LNCAP (cell line): ENCODE results near the gene ZFPM1.

Source experiments
- TF ChIP-seq, protein P1 (sequence below): fragments of 450-650 bp; IDR thresholded peaks from 2 replicates; pipeline ENCODE4 v1.5.1; 2017; ENCODE audit warnings: mild to moderate bottlenecking

The ZFPM1 gene

DNA sequence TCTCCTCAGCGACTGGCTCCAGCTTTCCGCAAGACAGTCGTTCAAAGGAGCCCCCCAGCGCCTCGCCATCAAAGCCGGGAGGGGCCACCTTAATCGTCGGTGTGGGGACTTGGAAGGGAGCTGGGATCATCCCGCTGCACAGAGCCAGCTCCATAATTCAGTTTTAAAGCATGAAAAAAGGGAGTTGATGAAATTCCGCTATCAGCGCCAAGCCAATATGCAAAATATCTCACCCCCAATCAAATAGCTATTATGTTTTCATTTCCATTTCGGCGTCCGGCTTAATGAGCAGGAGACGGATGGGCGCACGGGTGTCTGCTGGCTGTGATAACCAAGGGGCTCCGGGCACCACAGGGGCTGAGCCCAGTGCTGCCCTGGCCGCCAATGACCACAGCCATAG lies 27.7 kb downstream of the ZFPM1 start:
- TF ChIP-seq, protein P1, sequence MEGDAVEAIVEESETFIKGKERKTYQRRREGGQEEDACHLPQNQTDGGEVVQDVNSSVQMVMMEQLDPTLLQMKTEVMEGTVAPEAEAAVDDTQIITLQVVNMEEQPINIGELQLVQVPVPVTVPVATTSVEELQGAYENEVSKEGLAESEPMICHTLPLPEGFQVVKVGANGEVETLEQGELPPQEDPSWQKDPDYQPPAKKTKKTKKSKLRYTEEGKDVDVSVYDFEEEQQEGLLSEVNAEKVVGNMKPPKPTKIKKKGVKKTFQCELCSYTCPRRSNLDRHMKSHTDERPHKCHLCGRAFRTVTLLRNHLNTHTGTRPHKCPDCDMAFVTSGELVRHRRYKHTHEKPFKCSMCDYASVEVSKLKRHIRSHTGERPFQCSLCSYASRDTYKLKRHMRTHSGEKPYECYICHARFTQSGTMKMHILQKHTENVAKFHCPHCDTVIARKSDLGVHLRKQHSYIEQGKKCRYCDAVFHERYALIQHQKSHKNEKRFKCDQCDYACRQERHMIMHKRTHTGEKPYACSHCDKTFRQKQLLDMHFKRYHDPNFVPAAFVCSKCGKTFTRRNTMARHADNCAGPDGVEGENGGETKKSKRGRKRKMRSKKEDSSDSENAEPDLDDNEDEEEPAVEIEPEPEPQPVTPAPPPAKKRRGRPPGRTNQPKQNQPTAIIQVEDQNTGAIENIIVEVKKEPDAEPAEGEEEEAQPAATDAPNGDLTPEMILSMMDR, result no peak

DNA sequence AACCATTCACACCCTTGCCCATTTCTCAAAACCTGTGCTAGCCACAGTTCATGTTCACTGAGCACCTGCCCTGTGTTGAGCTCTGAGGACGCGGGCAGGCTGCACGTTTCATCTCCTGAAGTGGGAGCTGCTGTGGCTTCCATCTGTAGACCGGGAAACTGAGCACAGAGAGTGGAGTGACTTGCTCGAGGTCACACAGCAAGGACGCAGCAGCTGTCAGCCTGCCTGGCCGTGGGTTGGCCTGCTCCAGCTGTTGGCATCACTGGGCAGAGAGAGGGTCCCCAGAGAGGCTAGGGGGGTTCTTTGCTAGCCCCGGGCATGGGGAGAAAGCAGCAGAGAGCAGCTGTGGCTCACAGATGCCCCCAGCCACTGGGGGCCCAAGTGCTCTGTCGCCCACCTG lies 28.8 kb downstream of the ZFPM1 start:
- TF ChIP-seq, protein P1, result no peak

DNA sequence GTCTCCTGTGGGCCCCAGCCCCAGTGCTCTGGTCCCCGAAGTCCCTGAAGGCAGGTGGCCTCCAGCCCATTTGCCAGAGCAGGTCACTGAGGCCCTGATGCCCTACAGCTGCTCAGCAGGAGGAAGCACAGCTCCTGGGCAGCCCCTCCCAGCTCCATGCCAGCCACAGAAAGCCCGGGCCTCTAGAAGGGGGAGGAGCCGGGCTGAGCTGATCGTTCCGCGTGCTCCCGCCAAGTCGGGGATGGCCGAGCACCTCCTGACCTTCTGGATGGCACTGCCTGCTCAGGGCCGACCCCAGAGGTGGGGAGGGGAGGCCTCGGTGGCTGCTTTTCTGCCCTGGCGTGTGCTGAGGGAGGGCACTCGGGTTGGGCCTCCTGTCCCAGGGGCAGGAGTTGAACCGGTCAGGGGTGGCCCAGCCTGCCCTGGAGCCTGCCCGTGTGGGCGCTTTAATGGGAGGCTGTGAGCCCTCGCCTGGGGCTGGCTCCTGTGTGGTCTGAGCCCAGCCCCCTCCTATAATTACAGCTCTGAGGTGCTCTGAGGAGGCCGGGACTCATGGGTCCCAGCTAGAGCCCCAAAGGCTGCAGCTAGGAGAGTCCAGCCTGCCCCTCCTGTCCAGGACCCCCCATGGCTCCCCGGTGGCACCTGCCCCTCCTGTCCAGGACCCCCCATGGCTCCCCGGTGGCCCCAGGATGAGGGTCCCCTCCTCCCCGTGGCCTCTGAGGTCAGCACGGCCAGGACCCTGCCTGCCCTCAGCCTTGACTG lies 29.7 kb downstream of the ZFPM1 start:
- TF ChIP-seq, protein P1, result no peak

DNA sequence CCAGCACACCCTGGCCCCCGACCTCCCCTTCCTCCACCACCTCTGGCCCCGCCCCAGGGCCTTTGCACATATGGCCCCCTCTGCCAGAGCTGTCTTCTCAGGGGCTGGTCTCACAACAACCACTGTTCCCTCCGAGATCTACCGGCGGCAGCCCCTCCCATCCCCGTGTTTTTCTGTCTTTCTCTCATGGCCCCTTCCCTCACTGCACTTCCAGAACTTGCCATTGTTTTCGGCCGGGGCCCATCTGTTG lies 30.2 kb downstream of the ZFPM1 start:
- TF ChIP-seq, protein P1, result no peak

DNA sequence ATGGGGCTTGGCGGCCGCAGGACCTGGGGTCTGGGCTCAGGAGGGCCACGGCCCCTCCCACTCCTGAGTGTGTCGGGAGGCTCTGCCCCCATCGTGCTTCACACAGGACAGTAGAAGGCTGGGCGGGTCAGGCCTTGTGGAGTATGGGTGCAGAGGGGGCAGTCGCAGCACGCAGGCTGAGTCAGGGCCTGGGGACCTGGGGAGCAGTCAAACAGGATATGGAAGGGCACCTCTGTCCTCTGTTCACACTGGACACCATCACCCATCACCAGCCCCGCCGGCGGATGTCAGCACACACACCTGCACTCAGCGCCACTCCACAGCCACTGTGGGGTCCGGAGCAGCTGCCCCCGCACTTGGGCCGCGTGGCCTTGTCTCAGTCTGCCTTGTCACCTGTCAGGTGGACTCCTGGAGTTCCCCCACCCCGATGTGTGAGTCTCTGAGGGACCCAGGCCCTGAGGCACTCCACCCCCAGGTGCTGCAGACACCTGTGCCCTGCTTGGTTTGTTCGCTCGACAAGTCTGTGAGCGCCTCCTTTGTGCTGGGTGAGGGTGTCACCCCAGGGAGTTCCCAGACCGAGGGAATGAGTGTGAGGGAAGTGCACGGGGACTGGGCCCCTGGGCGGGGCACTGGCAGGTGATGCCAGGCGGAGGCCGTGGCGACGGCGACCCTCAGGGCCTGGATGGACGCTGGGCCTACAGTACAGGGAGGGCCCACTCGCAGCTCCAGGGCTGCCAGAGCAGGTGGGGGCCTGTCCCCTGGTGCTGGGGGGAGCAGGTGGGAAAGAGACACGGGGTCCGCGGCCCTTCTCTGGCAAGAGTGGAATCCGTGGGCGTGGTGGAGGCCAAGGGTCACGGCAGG lies 31.7 kb downstream of the ZFPM1 start:
- TF ChIP-seq, protein P1, result no peak

DNA sequence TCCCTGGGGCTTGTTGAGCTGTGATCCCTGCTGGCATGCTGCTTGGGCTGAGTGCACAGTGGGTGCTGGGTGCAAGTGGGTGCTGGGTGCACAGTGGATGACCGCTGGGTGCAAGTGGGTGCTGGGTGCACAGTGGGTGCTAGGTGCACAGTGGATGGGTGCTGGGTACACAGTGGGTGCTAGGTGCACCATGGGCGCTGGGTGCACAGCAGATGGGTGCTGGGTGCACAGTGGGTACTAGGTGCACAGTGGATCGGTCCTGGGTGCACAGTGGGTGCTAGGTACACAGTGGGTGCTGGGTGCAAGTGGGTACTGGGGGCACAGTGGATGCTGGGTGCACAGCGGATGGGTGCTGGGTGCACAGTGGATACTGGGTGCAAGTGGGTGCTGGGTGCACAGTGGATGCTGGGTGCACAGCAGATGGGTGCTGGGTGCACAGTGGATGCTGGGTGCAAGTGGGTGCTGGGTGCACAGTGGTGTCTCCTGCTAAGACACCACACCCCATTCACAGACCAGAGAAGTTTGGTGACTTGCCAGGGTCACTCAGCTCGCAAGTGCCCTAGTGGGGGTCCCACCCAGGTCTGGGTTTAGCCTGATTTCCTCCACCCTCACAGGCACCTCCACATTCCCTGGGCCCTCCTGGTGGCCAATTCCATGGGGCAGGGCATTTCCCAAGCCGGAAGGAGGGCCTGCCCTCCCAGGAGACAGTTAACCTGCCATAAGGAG lies 33.5 kb downstream of the ZFPM1 start:
- TF ChIP-seq, protein P1, result no peak

DNA sequence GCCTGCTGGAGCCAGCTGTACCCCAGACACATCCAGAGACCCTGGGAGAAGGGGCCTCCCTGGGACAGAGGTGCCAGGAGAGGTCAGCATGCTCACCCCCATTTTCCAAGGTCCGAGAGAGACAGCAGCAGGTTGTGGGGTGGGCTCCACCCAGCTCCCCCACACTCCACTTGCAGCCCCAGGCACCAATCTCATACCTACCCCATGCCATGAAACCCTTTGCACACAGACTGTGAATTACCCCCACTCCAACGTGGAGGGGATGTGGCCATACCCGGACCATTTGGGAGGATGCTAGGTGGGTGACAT lies 34.0 kb downstream of the ZFPM1 start:
- TF ChIP-seq, protein P1, result no peak
